SKM-1 (cell line): Measurements from ENCODE around the gene LUZP1.
"Not testable (repeated sequence)": the region's sequence is repeated elsewhere in the genome, so short reads cannot be mapped to it uniquely, and the experiment has no call there.

Experiments
- DNase-seq: peaks from one replicate; lab custom pipeline; 2025; ENCODE audit not compliant: unreplicated experiment; lab: John Stamatoyannopoulos, UW

Gene LUZP1

GRCh38 chr1:23188936-23189452 is 20.3 kb upstream of the LUZP1 start:
- DNase-seq: not testable (repeated sequence)

- no peak for DNase-seq
Measured at GRCh38 chr1:23188434-23188884, 19.8 kb upstream of the LUZP1 start.

GRCh38 chr1:23187637-23188036 is 19.0 kb upstream of the LUZP1 start:
- DNase-seq: no peak

- DNase-seq: no peak
Measured at GRCh38 chr1:23185381-23185780, 16.7 kb upstream of the LUZP1 start.

- no peak for DNase-seq
Measured at GRCh38 chr1:23184212-23184934, 15.7 kb upstream of the LUZP1 start.

- no peak for DNase-seq
Measured at GRCh38 chr1:23179862-23180261, 11.2 kb upstream of the LUZP1 start.

- no peak for DNase-seq
Measured at GRCh38 chr1:23178950-23179349, 10.3 kb upstream of the LUZP1 start.

GRCh38 chr1:23178414-23178813 is 9.8 kb upstream of the LUZP1 start:
- no peak for DNase-seq

GRCh38 chr1:23177438-23178380 is 9.1 kb upstream of the LUZP1 start:
- DNase-seq: no peak

- DNase-seq: no peak
Measured at GRCh38 chr1:23177031-23177430, 8.4 kb upstream of the LUZP1 start.

- no peak for DNase-seq
Measured at GRCh38 chr1:23174426-23175110, 5.9 kb upstream of the LUZP1 start.

- no peak for DNase-seq
Measured at GRCh38 chr1:23171181-23171755, 2.6 kb upstream of the LUZP1 start.

- DNase-seq: peak; percentile 88
Measured at GRCh38 chr1:23169727-23170335, 1.2 kb upstream of the LUZP1 start.

- DNase-seq: no peak
Measured at GRCh38 chr1:23169195-23169575, 529 bp upstream of the LUZP1 start.

GRCh38 chr1:23168079-23168444 is 594 bp downstream of the LUZP1 start:
- DNase-seq: no peak

- no peak for DNase-seq
Measured at GRCh38 chr1:23167353-23168078, 1.1 kb downstream of the LUZP1 start.

GRCh38 chr1:23166854-23167253 is 1.8 kb downstream of the LUZP1 start:
- DNase-seq: no peak

GRCh38 chr1:23163395-23163794 is 5.3 kb downstream of the LUZP1 start:
- DNase-seq: no peak

GRCh38 chr1:23159963-23160877 is 8.4 kb downstream of the LUZP1 start:
- no peak for DNase-seq
